HCT116 (cell line): ENCODE results near the gene TSPAN5.

Source experiments
- CEBPB ChIP-seq: IDR thresholded peaks from 2 replicates; pipeline ENCODE4 v1.6.1; 2012; ENCODE audit warnings: low read depth
- EZH2 ChIP-seq: fragments of 200-600 bp; sonication (generic); IDR thresholded peaks from 2 replicates; pipeline ENCODE4 v1.6.1; 2017; ENCODE audit warnings: antibody characterized with exemption, mixed run types
- EZH2phosphoT487 ChIP-seq: fragments of 200-600 bp; IDR thresholded peaks from 2 replicates; pipeline ENCODE4 v1.6.1; 2018; ENCODE audit warnings: antibody characterized with exemption, borderline replicate concordance
- JUND ChIP-seq: IDR thresholded peaks from 2 replicates; pipeline ENCODE4 v1.6.1; 2012
- POLR2A ChIP-seq: IDR thresholded peaks from 2 replicates; pipeline ENCODE4 v1.7.0; 2011; ENCODE audit warnings: borderline replicate concordance; ENCODE audit not compliant: insufficient read depth, insufficient read length; ENCODE audit errors: extremely low read depth
- POLR2AphosphoS5 ChIP-seq: IDR thresholded peaks from 2 replicates; pipeline ENCODE4 v1.6.1; 2011; ENCODE audit warnings: mild to moderate bottlenecking, low read depth, low read length, moderate library complexity
- RAD21 ChIP-seq: IDR thresholded peaks from 2 replicates; pipeline ENCODE4 v1.6.1; 2012; ENCODE audit warnings: low read depth, mild to moderate bottlenecking
- SIN3A ChIP-seq: IDR thresholded peaks from 2 replicates; pipeline ENCODE4 v1.6.1; 2012; ENCODE audit warnings: low read depth
- SP1 ChIP-seq: IDR thresholded peaks from 2 replicates; pipeline ENCODE4 v1.6.1; 2012; ENCODE audit warnings: low read depth
- ZBTB33 ChIP-seq: IDR thresholded peaks from 2 replicates; pipeline ENCODE4 v1.6.1; 2011; ENCODE audit warnings: mild to moderate bottlenecking, low read length, moderate library complexity; ENCODE audit not compliant: insufficient replicate concordance; ENCODE audit errors: extremely low read depth
- ZFX ChIP-seq: fragments of 450-650 bp; IDR thresholded peaks from 2 replicates; pipeline ENCODE4 v1.6.1; 2017
- ZNF274 ChIP-seq: fragments of 200-500 bp; sonication (Bioruptor generic); IDR thresholded peaks from 2 replicates; pipeline ENCODE4 v1.6.1; 2014; ENCODE audit warnings: mild to moderate bottlenecking, low read depth, low read length, inconsistent platforms
- TF ChIP-seq, protein P1 (sequence below), 3 experiments: fragments of 200-600 bp in 1 of 3; sonication (generic) in 1 of 3; IDR thresholded peaks in 2 of 3; conservative IDR thresholded peaks in 1 of 3; 2 replicates each; pipeline ENCODE4 v1.5.1; 2012 to 2017; ENCODE audit warnings: low read depth in 2 of 3, low read length in 2 of 3, antibody characterized with exemption in 1 of 3, borderline replicate concordance in 1 of 3, control low read depth in 1 of 3, mild to moderate bottlenecking in 1 of 3, mixed read lengths in 1 of 3, mixed run types in 1 of 3, moderate library complexity in 1 of 3; ENCODE audit not compliant: insufficient read depth in 1 of 3
- TF ChIP-seq, protein P2 (sequence below): IDR thresholded peaks from 2 replicates; pipeline ENCODE4 v1.6.1; 2012

DNA sequence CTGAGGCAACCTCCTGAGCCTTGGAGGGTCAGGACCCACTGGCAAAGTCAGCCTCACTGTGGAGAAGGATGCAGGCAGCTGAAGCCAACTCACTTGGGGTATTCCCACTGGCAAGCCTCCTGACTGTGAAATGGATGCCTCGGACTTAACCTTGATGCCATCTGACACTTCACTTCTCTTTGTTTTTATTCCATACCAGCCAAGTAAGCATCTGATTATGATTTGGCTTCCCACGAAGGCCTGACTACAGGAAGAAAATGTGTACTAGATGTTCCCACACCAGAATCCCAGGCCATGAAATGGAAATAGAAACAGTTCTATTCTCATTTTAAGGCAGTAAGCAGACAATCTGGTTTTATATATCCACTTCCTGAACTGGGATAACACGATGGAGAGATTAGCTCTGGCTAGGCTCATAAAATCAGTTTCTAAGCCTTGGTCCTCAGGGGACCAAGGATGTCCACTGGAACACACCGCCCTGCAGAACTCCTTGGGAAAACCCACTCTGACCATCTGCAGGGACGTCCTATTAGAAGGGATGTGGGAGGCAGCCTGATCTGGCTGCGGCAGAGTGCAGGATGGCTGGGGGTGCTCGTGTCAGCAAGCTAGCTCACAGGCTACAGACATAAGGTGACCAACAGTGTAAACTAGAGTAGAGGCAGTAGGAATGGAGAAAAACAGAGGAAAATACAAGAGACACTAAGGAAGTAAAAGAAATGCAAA is 89.3 kb downstream of the TSPAN5 start:
- TF ChIP-seq, protein P1, sequence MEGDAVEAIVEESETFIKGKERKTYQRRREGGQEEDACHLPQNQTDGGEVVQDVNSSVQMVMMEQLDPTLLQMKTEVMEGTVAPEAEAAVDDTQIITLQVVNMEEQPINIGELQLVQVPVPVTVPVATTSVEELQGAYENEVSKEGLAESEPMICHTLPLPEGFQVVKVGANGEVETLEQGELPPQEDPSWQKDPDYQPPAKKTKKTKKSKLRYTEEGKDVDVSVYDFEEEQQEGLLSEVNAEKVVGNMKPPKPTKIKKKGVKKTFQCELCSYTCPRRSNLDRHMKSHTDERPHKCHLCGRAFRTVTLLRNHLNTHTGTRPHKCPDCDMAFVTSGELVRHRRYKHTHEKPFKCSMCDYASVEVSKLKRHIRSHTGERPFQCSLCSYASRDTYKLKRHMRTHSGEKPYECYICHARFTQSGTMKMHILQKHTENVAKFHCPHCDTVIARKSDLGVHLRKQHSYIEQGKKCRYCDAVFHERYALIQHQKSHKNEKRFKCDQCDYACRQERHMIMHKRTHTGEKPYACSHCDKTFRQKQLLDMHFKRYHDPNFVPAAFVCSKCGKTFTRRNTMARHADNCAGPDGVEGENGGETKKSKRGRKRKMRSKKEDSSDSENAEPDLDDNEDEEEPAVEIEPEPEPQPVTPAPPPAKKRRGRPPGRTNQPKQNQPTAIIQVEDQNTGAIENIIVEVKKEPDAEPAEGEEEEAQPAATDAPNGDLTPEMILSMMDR (IDR thresholded peaks at IDR 0.05 in 2 of 3, conservative IDR thresholded peaks at IDR 0.05 in 1 of 3; ENCODE audit: borderline replicate concordance in 1 of 3, insufficient read depth in 1 of 3, low read depth in 2 of 3, low read length in 2 of 3) = no peak
- TF ChIP-seq ZFX (no peak), POLR2AphosphoS5 (no peak), EZH2phosphoT487 (no peak), EZH2 (no peak), JUND (no peak), SIN3A (no peak), ZBTB33 (no peak), CEBPB (no peak), ZNF274 (no peak), POLR2A (no peak), SP1 (no peak), RAD21 (no peak)
- TF ChIP-seq, protein P2, sequence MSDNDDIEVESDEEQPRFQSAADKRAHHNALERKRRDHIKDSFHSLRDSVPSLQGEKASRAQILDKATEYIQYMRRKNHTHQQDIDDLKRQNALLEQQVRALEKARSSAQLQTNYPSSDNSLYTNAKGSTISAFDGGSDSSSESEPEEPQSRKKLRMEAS = no peak
